AG04450 (cell line): Measurements from ENCODE around the gene NAT8L. TPM values are rescaled to one million over a fixed set of nuclear protein-coding genes. Genes with fewer than 3 reads are reported as not detected.

Experiments
- CTCF ChIA-PET: fragments of 300-600, 350-600 bp; formaldehyde crosslinking; extraction: SDS; loops from one replicate; lab custom pipeline; 2022; ENCODE audit warnings: antibody characterized with exemption, inconsistent platforms; lab: Charles Lee
- POLR2A ChIA-PET: fragments of 350-600 bp; formaldehyde crosslinking; extraction: SDS; loops from one replicate; lab custom pipeline; 2021; ENCODE audit warnings: antibody characterized with exemption, inconsistent platforms; lab: Yijun Ruan, JAX
- DNase-seq: peaks from one replicate; pipeline ENCODE4 v3.0.0-alpha.2; 2011; ENCODE audit warnings: low read depth, low spot score
- H3K27ac ChIP-seq: one replicate; pipeline ENCODE4 v1.5.1; 2012; ENCODE audit warnings: low read depth, low read length, control low read depth
- H3K27me3 ChIP-seq: one replicate; pipeline ENCODE4 v1.6.0; 2012; ENCODE audit warnings: low read length; ENCODE audit not compliant: control insufficient read depth, insufficient read depth
- H3K4me3 ChIP-seq: 2 replicates; pipeline ENCODE4 v1.5.1; 2011; ENCODE audit warnings: mild to moderate bottlenecking, low read depth, low read length, control low read depth
- H3K9me3 ChIP-seq: 2 replicates; pipeline ENCODE4 v1.5.1; 2012; ENCODE audit warnings: low read length; ENCODE audit not compliant: control insufficient read depth, insufficient read depth
- CTCF ChIP-seq: IDR thresholded peaks from 2 replicates; pipeline ENCODE4 v1.5.1; 2011; ENCODE audit warnings: low read depth, low read length, control low read depth, inconsistent platforms
- polyA plus RNA-seq: library from polyadenylated mRNA; depleted of rRNA; stranded (reverse); fragments of >200 nt; gene quantifications from 2 replicates; pipeline ENCODE4 v1.2.3, GENCODE V29; 2011

The NAT8L gene
- polyA plus RNA-seq, 1 experiment = not detected

- ChIA-PET CTCF (no interaction called here), POLR2A (no interaction called here)
- no peak overlapping the region for H3K27ac ChIP-seq
- no peak for DNase-seq
- H3K9me3 ChIP-seq = peaks cover 2% of the 10 kb centered on the region; the same call in 1 of the 2 replicates
- peaks cover 8% of the 10 kb centered on the region for H3K27me3 ChIP-seq
- H3K4me3 ChIP-seq = no peak overlapping the region
- no peak for TF ChIP-seq CTCF
Observed at GRCh38 chr4:2065106-2065930, 6.2 kb downstream of the NAT8L start.

GRCh38 chr4:2066011-2066551 lies 7.0 kb downstream of the NAT8L start:
- H3K9me3 ChIP-seq = peaks cover 2% of the 10 kb centered on the region; the same call in 1 of the 2 replicates
- TF ChIP-seq CTCF = no peak
- no peak overlapping the region for H3K27ac ChIP-seq
- H3K27me3 ChIP-seq = peaks cover 6% of the 10 kb centered on the region
- no peak overlapping the region for H3K4me3 ChIP-seq
- DNase-seq = no peak
- ChIA-PET POLR2A (no interaction called here), CTCF (no interaction called here)

- ChIA-PET CTCF (no interaction called here), POLR2A (no interaction called here)
- Histone ChIP-seq H3K9me3 (peaks cover 2% of the 10 kb centered on the region; the same call in 1 of the 2 replicates), H3K27me3 (peaks cover 7% of the 10 kb centered on the region), H3K4me3 (no peak overlapping the region), H3K27ac (no peak overlapping the region)
- no peak for TF ChIP-seq CTCF
- no peak for DNase-seq
Observed at GRCh38 chr4:2066571-2067445, 7.7 kb downstream of the NAT8L start.

GRCh38 chr4:2067446-2068197 lies 8.5 kb downstream of the NAT8L start:
- Histone ChIP-seq H3K9me3 (peaks cover 2% of the 10 kb centered on the region; the same call in 1 of the 2 replicates), H3K27ac (no peak overlapping the region), H3K4me3 (no peak overlapping the region), H3K27me3 (peaks cover 12% of the 10 kb centered on the region)
- ChIA-PET POLR2A (no interaction called here), CTCF (no interaction called here)
- TF ChIP-seq CTCF = no peak
- DNase-seq = no peak
